K562 treated with DMSO at 1 percent for 4 hours (cell line): Measurements from ENCODE around the gene DNAJC22. TPM values are rescaled to one million over a fixed set of nuclear protein-coding genes. Genes with fewer than 3 reads are reported as not detected.

Experiments
- total RNA-seq: library from RNA; unstranded; fragments of 300-600 nt; gene quantifications from 2 replicates; pipeline ENCODE4 v1.2.3, GENCODE V29; 2022; ENCODE audit not compliant: insufficient read depth

Gene DNAJC22
- total RNA-seq: 0.35 TPM in 1 of 2 replicates, not detected in the other

GRCh38 chr12:49346659-49347310 lies at the start of gene DNAJC22:
DNAJC22 (plus strand) TSS chr12:49346888; CDS start chr12:49348873, 1,985 bp downstream.

GRCh38 chr12:49322708-49323523 lies 23.8 kb upstream of the DNAJC22 start, which contains the start of gene TROAP:
TROAP (plus strand) TSS chr12:49323255; CDS start chr12:49323609, 354 bp downstream.

GRCh38 chr12:49336645-49337584 lies 9.8 kb upstream of the DNAJC22 start, which contains the start of gene C1QL4:
C1QL4 (minus strand) TSS chr12:49337188; CDS start chr12:49336477, 711 bp downstream.

GRCh38 chr12:49367381-49368239 lies 20.9 kb downstream of the DNAJC22 start, which contains the start of gene SPATS2:
SPATS2 (plus strand) TSS chr12:49367462; CDS start chr12:49461013, 93,551 bp downstream.

Other genes with a start within 250 kb of the DNAJC22 start
- 23.6 and 30.6 TPM in 2 replicates for gene LMBR1L, start 236.0 kb upstream of the DNAJC22 start, total RNA-seq
- 2,409 and 2,413 TPM in 2 replicates for gene TUBA1B, start 215.5 kb upstream of the DNAJC22 start, total RNA-seq
- gene TUBA1A, start 157.8 kb upstream of the DNAJC22 start, total RNA-seq: 27.3 and 34.8 TPM in 2 replicates
- 705 and 867 TPM in 2 replicates for gene TUBA1C, start 81.8 kb upstream of the DNAJC22 start, total RNA-seq
- gene PRPH, start 51.7 kb upstream of the DNAJC22 start, total RNA-seq: 1.4 and 3.5 TPM in 2 replicates
- gene TROAP, start 23.6 kb upstream of the DNAJC22 start, total RNA-seq: 44.7 and 69.4 TPM in 2 replicates
- gene C1QL4, start 9.7 kb upstream of the DNAJC22 start, total RNA-seq: 1.7 and 2.1 TPM in 2 replicates
- 12.8 and 13.6 TPM in 2 replicates for gene SPATS2, start 20.6 kb downstream of the DNAJC22 start, total RNA-seq
- gene KCNH3, start 192.1 kb downstream of the DNAJC22 start, total RNA-seq: 0.19 TPM in 1 of 2 replicates, not detected in the other
- gene MCRS1, start 221.3 kb downstream of the DNAJC22 start, total RNA-seq: 61.9 and 72.3 TPM in 2 replicates